Activated T-helper 17 cell treated with anti-CD3 and anti-CD28 coated beads, Interleukin-2, amount 50 U/mL, for 72 hours (primary cell): ENCODE results near the gene GP5. TPM values are rescaled to one million over a fixed set of nuclear protein-coding genes. Genes with fewer than 3 reads are reported as not detected.
A peak's percentile ranks its signal among the peaks of the same experiment; 100 is the strongest.

Experiments used
- ATAC-seq: fragments of 150-1000 bp; cut with Tn5 transposase; replicated peaks from 2 replicates; pipeline ENCODE4 v1.10.0; 2021; ENCODE audit warnings: mild to moderate bottlenecking, moderate library complexity
- H3K27ac Mint-ChIP-seq: one replicate; pipeline ENCODE4 v1.8.0; 2022; ENCODE audit warnings: mixed read lengths
- H3K27me3 Mint-ChIP-seq: one replicate; pipeline ENCODE4 v1.8.0; 2022; ENCODE audit warnings: mixed read lengths
- H3K36me3 Mint-ChIP-seq: one replicate; pipeline ENCODE4 v1.8.0; 2022; ENCODE audit warnings: low read depth, mild to moderate bottlenecking, mixed read lengths
- H3K4me1 Mint-ChIP-seq: one replicate; pipeline ENCODE4 v1.8.0; 2022; ENCODE audit warnings: mixed read lengths
- H3K4me3 Mint-ChIP-seq: one replicate; pipeline ENCODE4 v1.8.0; 2022; ENCODE audit warnings: mild to moderate bottlenecking, mixed read lengths
- H3K9me3 Mint-ChIP-seq: one replicate; pipeline ENCODE4 v1.8.0; 2022; ENCODE audit warnings: mixed read lengths
- total RNA-seq, 2 donors: library from RNA; stranded (reverse); gene quantifications; one replicate each; pipeline ENCODE4 v1.2.3, GENCODE V29; 2022

The GP5 gene, protein sequence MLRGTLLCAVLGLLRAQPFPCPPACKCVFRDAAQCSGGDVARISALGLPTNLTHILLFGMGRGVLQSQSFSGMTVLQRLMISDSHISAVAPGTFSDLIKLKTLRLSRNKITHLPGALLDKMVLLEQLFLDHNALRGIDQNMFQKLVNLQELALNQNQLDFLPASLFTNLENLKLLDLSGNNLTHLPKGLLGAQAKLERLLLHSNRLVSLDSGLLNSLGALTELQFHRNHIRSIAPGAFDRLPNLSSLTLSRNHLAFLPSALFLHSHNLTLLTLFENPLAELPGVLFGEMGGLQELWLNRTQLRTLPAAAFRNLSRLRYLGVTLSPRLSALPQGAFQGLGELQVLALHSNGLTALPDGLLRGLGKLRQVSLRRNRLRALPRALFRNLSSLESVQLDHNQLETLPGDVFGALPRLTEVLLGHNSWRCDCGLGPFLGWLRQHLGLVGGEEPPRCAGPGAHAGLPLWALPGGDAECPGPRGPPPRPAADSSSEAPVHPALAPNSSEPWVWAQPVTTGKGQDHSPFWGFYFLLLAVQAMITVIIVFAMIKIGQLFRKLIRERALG
- total RNA-seq: 1 to 10 TPM; 1.4 TPM

DNA sequence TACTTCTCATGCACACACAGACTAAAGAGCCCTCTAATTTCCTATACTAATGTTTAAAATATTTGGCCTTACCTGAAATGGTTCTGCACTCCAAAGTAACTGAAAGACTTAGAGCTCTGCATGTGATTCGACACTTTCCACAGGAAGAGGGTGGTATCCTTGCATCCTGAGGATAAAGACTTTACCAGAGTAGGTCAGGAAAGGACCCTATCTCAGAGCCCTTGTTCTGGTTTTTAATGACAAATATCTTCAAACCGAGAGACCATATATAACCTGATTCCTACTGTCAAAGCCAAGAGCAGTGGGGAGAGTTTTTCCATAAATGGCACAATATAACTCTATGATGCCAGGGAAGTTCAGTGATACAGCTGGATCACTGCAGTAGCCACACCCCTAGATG lies at the start of gene GP5:
GP5 (minus strand) TSS at position 101 of the 400 bp plus-strand sequence. CDS start 984 bp downstream, outside the sequence.
- ATAC-seq: no peak
- H3K27ac Mint-ChIP-seq: no peak within 1 kb of the TSS
- H3K4me1 Mint-ChIP-seq: peaks cover 40% of the 10 kb centered on the region

DNA sequence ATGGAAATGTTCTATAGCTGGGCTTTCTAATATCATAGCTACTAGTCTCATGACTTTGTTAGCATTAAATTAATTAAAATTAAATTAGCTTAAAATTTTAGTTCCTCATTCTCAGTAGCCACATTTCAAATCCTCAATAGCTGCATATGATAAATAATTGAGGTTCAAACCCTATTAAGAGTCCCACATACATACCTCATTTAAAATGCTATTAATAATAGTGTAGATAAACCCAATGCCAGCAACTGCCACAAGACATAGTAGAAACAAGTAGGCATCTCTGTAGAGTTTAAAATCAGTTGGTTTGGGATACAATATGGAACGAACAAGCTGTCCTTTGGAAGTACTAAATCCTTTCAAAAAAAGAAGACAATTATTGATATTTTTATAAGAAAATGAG lies 48.6 kb upstream of the GP5 start:
- no peak for ATAC-seq
- Mint-ChIP-seq H3K36me3 (peaks cover 100% of the 10 kb centered on the region), H3K4me3 (no peak overlapping the region), H3K27me3 (no peaks in the 10 kb centered on the region), H3K27ac (no peak overlapping the region), H3K4me1 (no peaks in the 10 kb centered on the region), H3K9me3 (no peaks in the 10 kb centered on the region)

More for the DNA sequence above, at the start of gene GP5:
- Mint-ChIP-seq H3K9me3 (no peaks in the 10 kb centered on the region), H3K36me3 (peaks cover 14% of the 10 kb centered on the region), H3K4me3 (peak within 1 kb of the TSS; percentile 85), H3K27me3 (no peaks in the 10 kb centered on the region)

DNA sequence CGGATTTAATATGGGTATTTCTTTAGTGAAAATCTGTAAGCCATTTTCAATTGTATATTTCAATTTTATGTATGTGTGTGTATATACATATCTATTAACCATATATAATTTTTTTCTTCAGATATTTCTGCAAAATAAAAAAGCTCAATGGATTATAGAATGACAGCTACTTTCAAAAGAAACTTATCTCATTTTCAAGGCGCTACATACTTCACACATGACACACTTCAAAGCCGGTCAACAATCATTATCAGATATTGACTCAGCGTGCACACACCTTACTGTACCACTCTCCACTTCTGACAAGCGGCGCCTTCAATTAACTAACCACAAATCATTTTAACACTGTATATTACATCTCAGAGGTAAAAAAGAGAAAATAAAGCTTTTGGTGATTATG lies 48.1 kb upstream of the GP5 start:
- H3K36me3 Mint-ChIP-seq: peaks cover 100% of the 10 kb centered on the region
- no peak overlapping the region for H3K4me3 Mint-ChIP-seq
- H3K9me3 Mint-ChIP-seq: no peaks in the 10 kb centered on the region
- H3K27me3 Mint-ChIP-seq: no peaks in the 10 kb centered on the region
- peak; percentile 40 for ATAC-seq
- no peaks in the 10 kb centered on the region for H3K4me1 Mint-ChIP-seq
- H3K27ac Mint-ChIP-seq: no peak overlapping the region

DNA sequence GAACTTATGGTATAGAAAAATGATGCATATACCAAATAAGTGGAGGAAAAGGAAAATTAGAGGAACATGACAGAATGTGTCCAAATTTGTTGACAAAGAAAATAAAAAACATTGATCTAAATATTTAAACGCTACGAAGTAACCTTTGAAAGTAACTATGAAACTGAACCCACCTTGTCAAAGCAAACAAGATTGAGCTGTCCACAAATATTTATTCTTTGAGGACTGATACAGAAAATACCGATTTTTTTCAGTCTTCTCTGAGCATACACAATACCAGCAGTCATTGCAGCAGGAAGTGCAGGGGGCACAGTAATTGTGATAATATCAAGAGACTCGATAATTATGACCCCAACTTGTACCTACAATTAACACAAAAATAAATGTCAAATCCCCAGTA lies 47.7 kb upstream of the GP5 start:
- H3K27me3 Mint-ChIP-seq: no peaks in the 10 kb centered on the region
- no peak overlapping the region for H3K4me3 Mint-ChIP-seq
- no peak for ATAC-seq
- no peak overlapping the region for H3K27ac Mint-ChIP-seq
- H3K9me3 Mint-ChIP-seq: no peaks in the 10 kb centered on the region
- H3K4me1 Mint-ChIP-seq: no peaks in the 10 kb centered on the region
- H3K36me3 Mint-ChIP-seq: peaks cover 100% of the 10 kb centered on the region

DNA sequence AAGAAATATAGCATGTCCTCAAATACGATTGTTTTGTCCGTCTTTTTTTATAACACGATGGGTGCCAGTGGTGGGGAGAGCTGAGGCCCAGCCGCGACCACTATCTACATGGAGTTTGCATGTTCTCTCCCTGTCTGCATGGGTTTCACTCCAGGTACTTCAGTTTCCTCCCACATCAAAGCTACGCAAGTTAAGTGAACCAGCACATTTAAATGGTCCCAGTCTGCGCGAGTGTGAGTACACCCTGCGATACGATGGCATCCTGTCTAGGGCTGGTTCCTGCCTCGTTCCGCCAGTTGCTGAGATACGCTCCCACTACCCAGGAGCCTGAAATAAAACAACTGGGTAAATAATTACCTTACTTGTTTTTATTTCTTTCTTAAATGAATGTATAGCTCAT lies 47.1 kb upstream of the GP5 start:
- H3K27ac Mint-ChIP-seq: no peak overlapping the region
- H3K36me3 Mint-ChIP-seq: peaks cover 100% of the 10 kb centered on the region
- H3K27me3 Mint-ChIP-seq: no peaks in the 10 kb centered on the region
- H3K9me3 Mint-ChIP-seq: no peaks in the 10 kb centered on the region
- no peaks in the 10 kb centered on the region for H3K4me1 Mint-ChIP-seq
- no peak for ATAC-seq
- H3K4me3 Mint-ChIP-seq: no peak overlapping the region

DNA sequence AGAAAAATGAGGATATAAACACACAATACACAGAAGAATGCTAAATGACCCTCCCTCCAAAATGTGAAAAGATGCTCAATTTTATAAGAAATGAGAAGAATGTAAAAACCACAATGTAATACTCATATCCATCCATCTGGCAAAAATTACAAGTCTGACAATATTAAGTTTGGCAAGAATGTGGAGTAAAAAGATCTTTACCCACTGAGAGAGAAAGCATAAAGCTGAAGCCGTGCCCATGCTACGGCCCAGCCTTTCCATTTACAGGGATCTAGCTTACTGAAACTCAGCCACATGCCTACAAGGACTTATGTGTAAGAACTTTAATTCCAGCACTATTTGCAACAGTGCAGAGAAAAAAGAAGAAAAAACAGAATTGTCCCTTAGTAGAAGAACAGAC lies 44.8 kb upstream of the GP5 start:
- no peaks in the 10 kb centered on the region for H3K9me3 Mint-ChIP-seq
- H3K27me3 Mint-ChIP-seq: no peaks in the 10 kb centered on the region
- H3K4me1 Mint-ChIP-seq: no peaks in the 10 kb centered on the region
- H3K36me3 Mint-ChIP-seq: peaks cover 100% of the 10 kb centered on the region
- H3K27ac Mint-ChIP-seq: no peak overlapping the region
- no peak for ATAC-seq
- H3K4me3 Mint-ChIP-seq: no peak overlapping the region

DNA sequence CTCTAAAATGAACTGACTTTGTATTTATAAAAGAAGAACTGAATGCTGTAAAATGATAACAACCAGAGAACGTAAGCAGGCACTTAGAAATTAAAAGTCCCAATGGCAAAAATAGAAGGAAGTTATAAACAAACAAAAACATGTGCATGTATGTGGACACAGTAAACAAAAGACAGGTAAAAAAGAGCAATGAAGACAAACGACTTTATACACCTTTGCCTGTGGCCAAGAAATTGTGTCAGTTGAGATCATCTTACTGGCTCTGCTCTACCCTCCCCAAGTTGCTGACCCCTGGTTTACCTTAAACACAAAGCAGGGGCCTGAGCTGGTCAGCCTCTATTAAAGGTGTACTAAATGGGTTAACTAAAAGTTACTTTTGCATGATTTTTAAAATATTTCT lies 41.7 kb upstream of the GP5 start:
- Mint-ChIP-seq H3K9me3 (no peaks in the 10 kb centered on the region), H3K4me1 (no peaks in the 10 kb centered on the region), H3K27ac (no peak overlapping the region), H3K36me3 (peaks cover 100% of the 10 kb centered on the region), H3K27me3 (no peaks in the 10 kb centered on the region), H3K4me3 (no peak overlapping the region)
- ATAC-seq: no peak

DNA sequence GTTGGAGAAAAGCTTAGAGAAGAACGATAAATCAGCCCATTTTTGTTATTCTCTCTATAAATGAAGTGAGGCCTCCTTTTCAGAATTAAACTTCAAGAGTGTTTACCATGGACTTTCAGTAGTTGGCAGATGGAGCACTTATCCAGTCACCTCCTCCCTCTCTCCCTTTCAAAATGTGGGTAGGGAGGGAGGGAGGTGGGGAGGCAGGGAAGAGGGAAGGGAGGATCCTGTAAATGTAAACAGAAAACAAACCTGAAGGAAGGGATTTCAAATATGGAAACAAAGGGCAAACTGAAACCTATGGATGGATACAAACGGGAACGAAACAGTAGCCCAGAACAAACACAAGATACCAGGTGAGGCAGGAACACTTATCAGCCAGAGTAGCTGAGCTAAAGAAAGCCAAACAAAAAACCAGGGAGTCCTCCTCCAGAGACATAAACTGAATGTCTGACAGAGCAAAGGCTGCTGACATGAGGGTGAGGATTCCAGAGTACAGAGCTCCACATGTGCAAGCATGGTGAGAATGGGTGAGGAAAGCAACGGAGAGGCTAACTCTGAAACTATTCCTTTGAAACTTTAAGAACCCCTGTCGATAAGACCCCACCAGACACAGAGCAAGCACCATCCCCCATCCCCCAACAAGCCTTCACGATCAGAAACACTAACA lies 41.0 kb upstream of the GP5 start:
- Mint-ChIP-seq H3K9me3 (no peaks in the 10 kb centered on the region), H3K4me3 (no peak overlapping the region), H3K36me3 (peaks cover 100% of the 10 kb centered on the region), H3K27ac (peak overlapping the region; percentile 28), H3K4me1 (no peaks in the 10 kb centered on the region), H3K27me3 (no peaks in the 10 kb centered on the region)
- no peak for ATAC-seq

DNA sequence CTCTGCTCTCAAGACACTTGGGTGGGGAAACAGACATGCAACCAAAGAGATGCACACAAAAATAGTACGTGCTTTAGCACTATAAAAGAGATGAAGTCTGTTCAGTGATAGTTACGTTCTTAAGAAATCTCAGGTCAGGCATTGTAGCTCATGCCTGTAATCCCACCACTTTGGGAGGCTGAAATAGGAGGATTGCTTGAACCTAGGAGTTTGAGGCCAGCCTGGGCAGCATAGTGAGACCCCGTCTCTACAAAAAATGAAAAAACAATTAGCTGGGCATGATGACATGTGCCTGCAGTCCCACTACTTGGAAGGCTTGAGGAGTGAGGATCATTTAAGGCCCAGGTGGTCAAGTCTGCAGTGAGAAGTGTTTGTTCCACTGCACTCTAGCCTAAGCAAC lies 35.4 kb upstream of the GP5 start:
- ATAC-seq: no peak
- H3K36me3 Mint-ChIP-seq: peaks cover 100% of the 10 kb centered on the region

DNA sequence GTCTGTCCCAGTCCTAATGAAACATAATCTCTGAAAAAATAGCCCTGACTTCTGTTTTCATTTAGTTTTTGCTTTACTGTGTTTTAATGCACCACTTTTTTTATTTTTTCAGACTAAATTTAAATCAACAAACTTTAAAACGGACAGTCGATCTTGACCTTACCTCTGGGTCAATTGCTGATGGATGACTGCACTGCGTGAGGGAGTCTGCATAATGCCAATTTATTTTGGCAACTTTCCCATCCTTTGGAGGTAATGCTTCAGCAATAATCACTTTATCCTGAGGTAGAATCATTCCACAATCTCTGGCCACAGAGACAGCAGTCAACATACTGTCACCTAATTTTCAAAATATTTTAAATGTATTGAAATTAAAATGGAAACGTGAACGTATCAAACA lies 32.5 kb upstream of the GP5 start:
- no peak for ATAC-seq
- H3K36me3 Mint-ChIP-seq: peaks cover 100% of the 10 kb centered on the region
- no peaks in the 10 kb centered on the region for H3K4me1 Mint-ChIP-seq
- H3K27ac Mint-ChIP-seq: no peak overlapping the region
- H3K4me3 Mint-ChIP-seq: no peak overlapping the region
- no peaks in the 10 kb centered on the region for H3K9me3 Mint-ChIP-seq
- no peaks in the 10 kb centered on the region for H3K27me3 Mint-ChIP-seq

More for the DNA sequence above, 35.4 kb upstream of the GP5 start:
- no peaks in the 10 kb centered on the region for H3K27me3 Mint-ChIP-seq
- no peaks in the 10 kb centered on the region for H3K4me1 Mint-ChIP-seq
- H3K27ac Mint-ChIP-seq: no peak overlapping the region
- H3K4me3 Mint-ChIP-seq: no peak overlapping the region
- no peaks in the 10 kb centered on the region for H3K9me3 Mint-ChIP-seq

DNA sequence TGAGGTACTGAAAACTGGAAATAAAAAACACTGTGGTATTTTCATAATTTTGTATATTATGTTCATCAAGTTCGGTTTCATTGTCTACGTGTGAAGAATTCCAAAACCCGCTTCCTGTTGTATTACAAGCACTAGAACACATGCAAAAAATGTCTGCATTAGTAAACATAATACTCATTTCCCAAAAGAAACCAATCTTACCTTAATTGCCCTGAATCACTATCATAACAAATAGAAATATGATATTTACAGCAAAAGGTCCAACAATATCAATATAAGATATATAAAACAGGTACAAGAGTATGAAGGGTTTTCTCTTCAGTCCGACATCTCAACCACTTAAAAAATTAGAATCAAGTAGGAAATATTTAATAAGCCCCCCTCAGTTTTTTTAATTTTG lies 26.3 kb upstream of the GP5 start:
- H3K4me1 Mint-ChIP-seq: no peaks in the 10 kb centered on the region
- peaks cover 97% of the 10 kb centered on the region for H3K36me3 Mint-ChIP-seq
- H3K4me3 Mint-ChIP-seq: no peak overlapping the region
- H3K27me3 Mint-ChIP-seq: no peaks in the 10 kb centered on the region
- H3K27ac Mint-ChIP-seq: no peak overlapping the region
- H3K9me3 Mint-ChIP-seq: no peaks in the 10 kb centered on the region
- no peak for ATAC-seq

DNA sequence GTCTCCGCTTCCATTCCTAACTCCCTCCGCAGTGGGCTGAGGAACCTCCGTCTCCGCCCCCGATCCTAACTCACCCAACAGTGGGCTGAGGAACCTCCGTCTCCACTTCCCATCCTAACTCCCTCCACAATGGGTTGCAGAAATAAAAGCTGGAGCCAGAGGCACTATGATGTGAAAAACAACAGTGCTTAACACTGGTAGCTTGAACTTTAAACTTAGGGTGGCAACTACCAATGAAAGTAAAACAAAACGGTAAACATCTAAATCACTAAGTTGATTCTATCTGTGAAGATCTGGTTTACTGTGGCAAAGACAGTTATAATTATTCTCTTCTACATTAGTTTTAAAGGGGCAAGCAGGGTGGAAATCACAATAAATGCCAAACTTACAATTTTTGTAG lies 25.9 kb upstream of the GP5 start:
- no peak for ATAC-seq
- Mint-ChIP-seq H3K27me3 (no peaks in the 10 kb centered on the region), H3K4me3 (no peak overlapping the region), H3K27ac (no peak overlapping the region), H3K4me1 (no peaks in the 10 kb centered on the region), H3K36me3 (peaks cover 97% of the 10 kb centered on the region), H3K9me3 (no peaks in the 10 kb centered on the region)

DNA sequence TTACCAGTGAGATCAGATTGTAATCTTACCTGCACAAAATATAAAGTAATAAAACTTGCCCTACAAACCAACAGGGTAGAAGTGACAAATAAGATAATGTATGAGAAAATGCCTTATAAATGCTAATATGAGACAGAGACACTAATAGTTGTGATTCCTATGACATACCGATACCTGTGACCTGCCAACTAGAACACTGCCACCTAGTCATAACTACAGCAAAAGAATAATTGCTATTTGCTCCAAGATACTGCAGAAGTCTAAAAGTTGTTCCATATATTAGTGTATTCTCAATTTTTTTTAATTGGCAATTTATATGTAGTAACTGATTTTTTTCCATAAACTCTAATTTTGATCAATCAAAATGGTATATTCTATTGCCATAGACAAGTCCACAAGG lies 25.3 kb upstream of the GP5 start:
- Mint-ChIP-seq H3K9me3 (no peaks in the 10 kb centered on the region), H3K4me1 (peaks cover under 1% of the 10 kb centered on the region), H3K27me3 (no peaks in the 10 kb centered on the region), H3K4me3 (no peak overlapping the region), H3K36me3 (peaks cover 97% of the 10 kb centered on the region), H3K27ac (no peak overlapping the region)
- no peak for ATAC-seq

DNA sequence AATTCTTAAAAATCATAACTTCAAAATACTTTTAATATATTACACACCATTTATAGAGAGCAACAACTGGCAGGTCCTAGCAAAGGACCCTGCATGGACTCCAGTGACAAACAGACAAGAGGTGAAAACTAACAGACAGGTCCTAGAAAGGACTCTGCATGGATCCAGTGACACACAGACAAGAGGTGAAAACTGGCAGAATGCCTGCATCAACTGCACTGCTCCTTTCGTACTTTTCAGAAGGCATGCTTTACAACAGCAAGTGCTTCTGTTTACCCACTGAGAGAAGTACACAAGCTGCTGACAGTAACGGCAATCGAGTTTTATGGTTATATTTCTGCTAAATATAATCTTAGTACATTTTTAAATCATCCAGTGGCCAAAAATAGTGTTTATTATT lies 24.3 kb upstream of the GP5 start:
- Mint-ChIP-seq H3K9me3 (no peaks in the 10 kb centered on the region), H3K4me3 (no peak overlapping the region), H3K4me1 (peaks cover 6% of the 10 kb centered on the region), H3K27ac (no peak overlapping the region), H3K27me3 (no peaks in the 10 kb centered on the region), H3K36me3 (peaks cover 97% of the 10 kb centered on the region)
- no peak for ATAC-seq

DNA sequence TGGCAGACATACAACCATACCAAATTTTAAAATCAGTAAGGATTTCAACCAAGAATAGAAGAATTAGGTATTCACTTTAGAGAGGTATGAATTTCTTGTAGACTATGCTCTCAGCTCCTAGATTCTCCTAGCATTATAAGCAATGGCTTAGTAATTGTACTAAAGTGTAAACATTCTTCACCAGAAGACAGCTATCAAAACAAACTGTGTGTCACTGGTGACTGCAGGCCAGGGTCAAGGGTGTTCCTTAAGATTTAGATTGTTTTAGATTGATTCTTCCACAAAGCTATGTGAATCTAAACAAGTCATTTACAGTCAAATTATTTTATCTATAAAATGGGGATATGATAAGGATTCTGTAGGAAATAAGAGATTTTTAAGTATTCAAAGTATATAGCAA lies 23.1 kb upstream of the GP5 start:
- Mint-ChIP-seq H3K27me3 (no peaks in the 10 kb centered on the region), H3K4me1 (peaks cover 6% of the 10 kb centered on the region), H3K36me3 (peaks cover 97% of the 10 kb centered on the region), H3K27ac (no peak overlapping the region), H3K9me3 (no peaks in the 10 kb centered on the region), H3K4me3 (no peak overlapping the region)
- no peak for ATAC-seq
